ENCODE measurements around the gene KIF26B.

DNA sequence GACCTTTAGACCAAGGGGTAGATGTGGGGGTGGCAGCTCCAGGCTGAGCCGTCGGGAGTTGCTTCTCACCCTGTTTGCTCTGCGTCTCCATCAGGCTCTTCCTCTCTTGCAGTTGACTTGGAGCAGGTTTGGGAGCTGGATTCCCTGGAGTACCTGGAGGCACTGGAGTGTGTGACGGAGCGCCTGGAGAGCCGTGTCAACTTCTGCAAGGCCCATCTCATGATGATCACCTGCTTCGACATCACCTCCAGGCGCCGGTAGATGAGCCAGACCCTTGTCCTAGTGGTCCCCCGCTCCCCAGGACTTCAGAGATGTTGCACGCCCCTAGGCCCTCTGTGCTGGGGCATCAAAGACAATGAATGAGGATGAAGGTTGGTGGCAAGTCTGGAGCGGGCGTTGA is 547.6 kb downstream of the KIF26B start:
- no peak for TF ChIP-seq EZH2 (IDR thresholded peaks at IDR 0.05; ENCODE audit: low read length)
- TF ChIP-seq, protein P1, sequence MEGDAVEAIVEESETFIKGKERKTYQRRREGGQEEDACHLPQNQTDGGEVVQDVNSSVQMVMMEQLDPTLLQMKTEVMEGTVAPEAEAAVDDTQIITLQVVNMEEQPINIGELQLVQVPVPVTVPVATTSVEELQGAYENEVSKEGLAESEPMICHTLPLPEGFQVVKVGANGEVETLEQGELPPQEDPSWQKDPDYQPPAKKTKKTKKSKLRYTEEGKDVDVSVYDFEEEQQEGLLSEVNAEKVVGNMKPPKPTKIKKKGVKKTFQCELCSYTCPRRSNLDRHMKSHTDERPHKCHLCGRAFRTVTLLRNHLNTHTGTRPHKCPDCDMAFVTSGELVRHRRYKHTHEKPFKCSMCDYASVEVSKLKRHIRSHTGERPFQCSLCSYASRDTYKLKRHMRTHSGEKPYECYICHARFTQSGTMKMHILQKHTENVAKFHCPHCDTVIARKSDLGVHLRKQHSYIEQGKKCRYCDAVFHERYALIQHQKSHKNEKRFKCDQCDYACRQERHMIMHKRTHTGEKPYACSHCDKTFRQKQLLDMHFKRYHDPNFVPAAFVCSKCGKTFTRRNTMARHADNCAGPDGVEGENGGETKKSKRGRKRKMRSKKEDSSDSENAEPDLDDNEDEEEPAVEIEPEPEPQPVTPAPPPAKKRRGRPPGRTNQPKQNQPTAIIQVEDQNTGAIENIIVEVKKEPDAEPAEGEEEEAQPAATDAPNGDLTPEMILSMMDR (optimal IDR thresholded peaks at IDR 0.05 in 1 of 3, IDR thresholded peaks at IDR 0.05 in 1 of 3, conservative IDR thresholded peaks at IDR 0.05 in 1 of 3; ENCODE audit: extremely low read depth in 1 of 3, insufficient read depth in 2 of 3, low read length in 3 of 3) = no peak
